ENCODE results near the gene SIM2.

The SIM2 gene

GRCh38 chr21:36763305-36763704 is 64.4 kb downstream of the SIM2 start:
- TF ChIP-seq POLR2AphosphoS5 (IDR thresholded peaks at IDR 0.05; ENCODE audit: borderline replicate concordance, low read depth, low read length) (no peak), EZH2 (IDR thresholded peaks at IDR 0.05) (no peak), FOXP2 (optimal IDR thresholded peaks at IDR 0.05; ENCODE audit: control extremely low read depth, extremely low read length, insufficient read depth) (no peak)
- no peak overlapping the region for H3K4me3 ChIP-seq
- H3K36me3 ChIP-seq (ENCODE audit: insufficient read depth, low read length) = no peaks in the 10 kb centered on the region
- H3K9ac ChIP-seq (ENCODE audit: insufficient read length) = no peak overlapping the region
- DNase-seq (ENCODE audit: low read depth, low spot score) = no peak
- no peak overlapping the region for H3K27ac ChIP-seq
- no peaks in the 10 kb centered on the region for H3K9me3 ChIP-seq (ENCODE audit: low read depth, low read length)

GRCh38 chr21:36765229-36765628 is 66.3 kb downstream of the SIM2 start:
- Histone ChIP-seq H3K36me3 (ENCODE audit: insufficient read depth, low read length) (no peaks in the 10 kb centered on the region), H3K4me3 (no peak overlapping the region), H3K27ac (no peak overlapping the region), H3K9ac (ENCODE audit: insufficient read length) (no peak overlapping the region), H3K9me3 (ENCODE audit: low read depth, low read length) (no peaks in the 10 kb centered on the region)
- no peak for TF ChIP-seq FOXP2 (optimal IDR thresholded peaks at IDR 0.05; ENCODE audit: control extremely low read depth, extremely low read length, insufficient read depth)
- TF ChIP-seq POLR2AphosphoS5 (IDR thresholded peaks at IDR 0.05; ENCODE audit: borderline replicate concordance, low read depth, low read length) = no peak
- TF ChIP-seq EZH2 (IDR thresholded peaks at IDR 0.05) = no peak
- DNase-seq (ENCODE audit: low read depth, low spot score) = no peak

GRCh38 chr21:36766511-36766910 is 67.6 kb downstream of the SIM2 start:
- no peak for DNase-seq (ENCODE audit: low read depth, low spot score)
- no peak overlapping the region for H3K9ac ChIP-seq (ENCODE audit: insufficient read length)
- H3K4me3 ChIP-seq = no peak overlapping the region
- no peak overlapping the region for H3K27ac ChIP-seq
- TF ChIP-seq FOXP2 (optimal IDR thresholded peaks at IDR 0.05; ENCODE audit: control extremely low read depth, extremely low read length, insufficient read depth) (no peak), POLR2AphosphoS5 (IDR thresholded peaks at IDR 0.05; ENCODE audit: borderline replicate concordance, low read depth, low read length) (no peak), EZH2 (IDR thresholded peaks at IDR 0.05) (no peak)
- H3K36me3 ChIP-seq (ENCODE audit: insufficient read depth, low read length) = no peaks in the 10 kb centered on the region
- no peaks in the 10 kb centered on the region for H3K9me3 ChIP-seq (ENCODE audit: low read depth, low read length)

- H3K27ac ChIP-seq = no peak overlapping the region
- DNase-seq (ENCODE audit: low read depth, low spot score) = no peak
- no peak overlapping the region for H3K4me3 ChIP-seq
- no peak for TF ChIP-seq EZH2 (IDR thresholded peaks at IDR 0.05)
- TF ChIP-seq FOXP2 (optimal IDR thresholded peaks at IDR 0.05; ENCODE audit: control extremely low read depth, extremely low read length, insufficient read depth) = no peak
- no peak for TF ChIP-seq POLR2AphosphoS5 (IDR thresholded peaks at IDR 0.05; ENCODE audit: borderline replicate concordance, low read depth, low read length)
- no peaks in the 10 kb centered on the region for H3K9me3 ChIP-seq (ENCODE audit: low read depth, low read length)
- H3K9ac ChIP-seq (ENCODE audit: insufficient read length) = no peak overlapping the region
- no peaks in the 10 kb centered on the region for H3K36me3 ChIP-seq (ENCODE audit: insufficient read depth, low read length)
Measured at GRCh38 chr21:36767096-36767495, 68.2 kb downstream of the SIM2 start.

DNA sequence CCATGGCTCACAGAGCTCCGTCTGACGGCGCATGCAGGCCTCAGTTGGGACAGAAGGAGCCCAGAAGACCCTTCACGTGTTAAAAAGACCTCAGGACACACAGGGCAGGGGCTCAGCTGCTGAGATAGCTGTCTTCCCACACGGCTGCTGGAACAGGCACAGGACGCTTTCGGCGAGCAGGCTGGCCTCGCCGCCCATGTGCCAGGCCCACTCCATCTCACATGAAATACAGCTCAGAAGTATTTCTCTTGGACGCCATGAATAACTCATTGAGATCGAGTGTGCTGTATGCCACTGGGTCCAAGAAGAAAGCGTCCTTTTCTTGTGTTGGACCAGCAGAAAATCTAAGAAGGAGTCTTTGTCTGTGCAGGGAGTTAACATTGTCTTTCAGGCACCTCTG is 69.6 kb downstream of the SIM2 start:
- H3K9ac ChIP-seq (ENCODE audit: insufficient read length) = no peak overlapping the region
- DNase-seq (ENCODE audit: low read depth, low spot score) = no peak
- H3K27ac ChIP-seq = no peak overlapping the region
- H3K36me3 ChIP-seq (ENCODE audit: insufficient read depth, low read length) = no peaks in the 10 kb centered on the region
- H3K4me3 ChIP-seq = no peak overlapping the region
- H3K9me3 ChIP-seq (ENCODE audit: low read depth, low read length) = no peaks in the 10 kb centered on the region
- TF ChIP-seq EZH2 (IDR thresholded peaks at IDR 0.05) (no peak), FOXP2 (optimal IDR thresholded peaks at IDR 0.05; ENCODE audit: control extremely low read depth, extremely low read length, insufficient read depth) (no peak), POLR2AphosphoS5 (IDR thresholded peaks at IDR 0.05; ENCODE audit: borderline replicate concordance, low read depth, low read length) (no peak)

GRCh38 chr21:36769051-36769839 is 70.3 kb downstream of the SIM2 start:
- no peaks in the 10 kb centered on the region for H3K9me3 ChIP-seq (ENCODE audit: low read depth, low read length)
- no peak overlapping the region for H3K27ac ChIP-seq
- H3K36me3 ChIP-seq (ENCODE audit: insufficient read depth, low read length) = no peaks in the 10 kb centered on the region
- TF ChIP-seq POLR2AphosphoS5 (IDR thresholded peaks at IDR 0.05; ENCODE audit: borderline replicate concordance, low read depth, low read length) = no peak
- TF ChIP-seq FOXP2 (optimal IDR thresholded peaks at IDR 0.05; ENCODE audit: control extremely low read depth, extremely low read length, insufficient read depth) = no peak
- H3K4me3 ChIP-seq = no peak overlapping the region
- H3K9ac ChIP-seq (ENCODE audit: insufficient read length) = no peak overlapping the region
- no peak for DNase-seq (ENCODE audit: low read depth, low spot score)

DNA sequence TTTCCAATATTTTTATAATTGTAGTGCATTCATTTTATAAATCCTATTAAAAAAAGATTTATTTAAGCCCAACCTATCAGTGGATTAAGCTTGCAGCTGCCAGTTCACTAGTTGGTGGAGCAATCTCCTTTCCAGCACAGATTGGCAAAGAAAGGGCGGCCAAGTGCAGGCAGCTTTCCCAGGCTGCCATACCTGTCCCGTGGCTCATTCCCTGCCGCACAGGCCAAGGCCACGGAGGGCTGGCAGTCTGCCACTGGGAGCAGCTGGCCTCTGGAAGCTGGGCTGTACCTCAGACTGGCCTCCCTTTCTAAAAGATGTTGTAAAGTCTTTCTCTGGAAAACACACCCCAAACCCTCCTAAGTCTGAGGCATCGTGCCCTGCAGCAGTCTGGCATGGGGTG is 74.2 kb downstream of the SIM2 start:
- no peak for DNase-seq (ENCODE audit: low read depth, low spot score)
- no peaks in the 10 kb centered on the region for H3K36me3 ChIP-seq (ENCODE audit: insufficient read depth, low read length)
- H3K9ac ChIP-seq (ENCODE audit: insufficient read length) = no peak overlapping the region
- TF ChIP-seq POLR2AphosphoS5 (IDR thresholded peaks at IDR 0.05; ENCODE audit: borderline replicate concordance, low read depth, low read length) (no peak), EZH2 (IDR thresholded peaks at IDR 0.05) (no peak), FOXP2 (optimal IDR thresholded peaks at IDR 0.05; ENCODE audit: control extremely low read depth, extremely low read length, insufficient read depth) (no peak)
- no peaks in the 10 kb centered on the region for H3K9me3 ChIP-seq (ENCODE audit: low read depth, low read length)
- H3K4me3 ChIP-seq = no peak overlapping the region
- no peak overlapping the region for H3K27ac ChIP-seq

DNA sequence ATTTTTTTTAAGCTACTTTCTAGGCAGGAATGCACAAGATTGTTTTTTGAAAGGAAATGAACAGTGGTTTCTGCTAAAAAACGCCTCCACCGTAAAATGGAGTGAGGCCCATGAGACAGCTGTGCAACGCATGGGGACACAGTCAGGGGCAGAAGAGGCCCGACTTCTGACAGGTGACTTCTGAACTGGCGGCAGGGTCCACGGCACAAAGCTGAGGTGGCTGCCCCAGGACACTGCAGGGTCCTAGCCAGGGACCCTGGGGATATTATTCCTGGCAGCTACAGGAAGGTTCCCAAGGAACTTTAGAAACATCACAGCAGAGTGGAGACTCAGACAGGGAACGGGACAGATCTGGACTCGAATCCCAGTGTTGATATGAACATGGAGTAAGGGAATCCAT is 75.1 kb downstream of the SIM2 start:
- DNase-seq (ENCODE audit: low read depth, low spot score) = no peak
- Histone ChIP-seq H3K9me3 (ENCODE audit: low read depth, low read length) (no peaks in the 10 kb centered on the region), H3K27ac (no peak overlapping the region), H3K9ac (ENCODE audit: insufficient read length) (no peak overlapping the region), H3K4me3 (no peak overlapping the region), H3K36me3 (ENCODE audit: insufficient read depth, low read length) (no peaks in the 10 kb centered on the region)
- TF ChIP-seq POLR2AphosphoS5 (IDR thresholded peaks at IDR 0.05; ENCODE audit: borderline replicate concordance, low read depth, low read length) = no peak
- TF ChIP-seq EZH2 (IDR thresholded peaks at IDR 0.05) = no peak
- TF ChIP-seq FOXP2 (optimal IDR thresholded peaks at IDR 0.05; ENCODE audit: control extremely low read depth, extremely low read length, insufficient read depth) = no peak

Measured in SK-N-MC (cell line).